Myocyte (in vitro differentiated cells): Measurements from ENCODE around the gene DNAJC21. TPM values are rescaled to one million over a fixed set of nuclear protein-coding genes. Genes with fewer than 3 reads are reported as not detected.

Experiments used
- DNase-seq: peaks from one replicate; pipeline ENCODE4 v3.0.0-alpha.2; 2012; ENCODE audit warnings: low read depth
- polyA plus RNA-seq: library from polyadenylated mRNA; unstranded; fragments of >200 nt; gene quantifications from one replicate; pipeline ENCODE4 v1.2.1, GENCODE V29; 2012; ENCODE audit warnings: missing spikeins
- total RNA-seq: library from RNA; depleted of rRNA; stranded (reverse); fragments of >200 nt; gene quantifications from 2 replicates; pipeline ENCODE4 v1.2.3, GENCODE V29; 2014

Gene DNAJC21
- total RNA-seq: 31.9 and 37.8 TPM in 2 replicates
- polyA plus RNA-seq: 20.7 TPM

DNA sequence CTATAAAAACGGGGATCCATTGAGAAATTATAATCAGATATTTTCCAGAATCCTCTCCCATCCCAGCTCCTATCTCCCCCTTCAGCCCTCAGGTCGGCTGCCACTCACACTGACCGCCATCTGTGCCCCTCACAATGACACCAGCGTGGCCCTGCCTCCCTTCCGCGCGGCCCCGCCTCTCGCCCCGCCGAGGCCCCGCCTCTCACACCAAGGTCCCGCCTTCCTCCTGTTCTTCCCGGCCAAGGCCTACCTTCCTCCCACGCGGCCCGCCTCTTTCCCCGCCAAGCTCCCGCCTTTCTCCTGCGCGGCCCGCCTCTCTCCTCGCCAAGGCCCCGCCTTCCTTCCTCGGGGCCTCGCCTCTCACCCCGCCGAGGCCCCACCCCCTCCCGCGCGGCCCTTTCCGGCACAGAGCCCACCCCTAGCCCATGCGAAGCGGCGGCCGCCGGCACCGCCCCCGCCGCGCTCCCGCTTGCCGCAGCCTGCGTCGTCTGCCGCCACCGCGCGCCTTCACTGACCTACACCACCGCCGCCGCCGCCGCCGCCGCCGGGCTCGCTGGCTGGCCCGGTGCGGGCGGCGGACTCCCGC is at the start of gene DNAJC21:
Gene DNAJC21 (plus strand): TSS at position 426 of the 586 bp plus-strand sequence. CDS start 261 bp downstream, outside the sequence.
- peak; percentile 98 for DNase-seq

DNA sequence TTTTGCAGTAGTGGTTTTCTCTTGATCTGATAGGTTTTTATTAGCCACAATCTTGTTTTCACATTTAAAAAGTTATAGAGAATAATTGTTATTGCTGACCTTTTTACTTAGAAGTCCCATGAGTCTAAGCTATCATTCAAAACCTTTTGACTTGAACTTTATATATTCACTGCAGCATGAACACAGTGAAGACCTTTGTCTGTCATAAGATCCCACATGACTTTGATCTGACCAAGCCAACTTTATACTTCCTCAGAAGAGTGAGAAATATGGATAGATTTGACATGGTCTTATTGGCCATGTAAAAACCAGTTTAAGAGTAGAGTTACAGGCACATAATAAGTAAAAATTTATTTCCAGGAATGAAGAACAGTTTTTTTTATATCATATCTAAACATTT is 48.1 kb upstream of the DNAJC21 start:
- DNase-seq: no peak

DNA sequence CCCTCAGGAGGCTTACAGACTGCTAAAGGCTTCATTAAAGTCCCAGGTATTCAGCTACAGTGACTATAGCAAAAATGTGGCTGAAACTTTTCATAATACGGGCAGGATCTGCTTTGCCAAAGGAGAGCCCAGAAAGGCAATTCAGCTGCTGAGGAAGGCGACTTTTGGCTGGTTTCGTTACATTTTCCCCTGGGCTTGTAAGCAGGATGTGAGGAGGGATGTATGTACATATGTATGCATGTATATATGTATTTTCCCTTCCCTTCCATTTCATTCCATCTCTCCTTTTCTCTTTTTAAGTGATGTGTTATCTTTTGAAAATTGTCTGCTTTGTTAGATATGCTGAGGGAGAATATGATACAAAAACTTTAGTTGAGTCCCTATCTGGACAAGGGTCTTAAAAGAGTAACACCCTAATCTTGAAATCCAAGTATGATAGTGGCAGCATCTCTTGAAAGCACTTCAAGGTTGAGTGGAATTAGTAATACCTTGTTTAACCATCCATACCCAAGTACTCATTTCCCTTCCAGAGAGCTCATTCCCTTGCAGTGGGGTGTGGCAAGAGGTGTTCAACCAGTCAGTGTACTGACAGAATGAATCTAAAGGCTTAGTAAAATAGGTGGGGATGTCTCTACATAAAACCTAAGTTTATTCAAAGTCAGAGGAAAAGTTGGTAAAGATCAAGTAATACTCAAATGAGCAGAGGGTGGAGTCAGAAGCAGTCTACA is 42.8 kb upstream of the DNAJC21 start:
- no peak for DNase-seq

DNA sequence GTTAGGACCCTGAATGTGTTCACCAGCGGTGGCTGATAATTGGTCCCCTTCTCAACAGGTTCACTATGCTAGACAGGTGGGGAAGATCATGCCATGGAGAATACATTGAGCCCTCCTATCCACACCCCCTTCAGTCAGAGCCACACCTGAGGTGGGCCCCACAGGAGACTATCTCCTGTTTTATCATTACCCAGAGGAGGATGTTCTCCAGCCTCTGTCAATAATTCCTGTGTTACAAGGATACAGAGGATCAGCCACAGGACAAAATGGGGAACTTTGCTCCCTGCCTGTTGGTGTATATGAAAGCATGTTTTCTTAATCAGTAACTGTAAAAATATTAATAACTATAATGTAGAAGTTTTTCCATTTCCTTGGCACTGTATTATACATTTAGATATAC is 40.0 kb upstream of the DNAJC21 start:
- no peak for DNase-seq

DNA sequence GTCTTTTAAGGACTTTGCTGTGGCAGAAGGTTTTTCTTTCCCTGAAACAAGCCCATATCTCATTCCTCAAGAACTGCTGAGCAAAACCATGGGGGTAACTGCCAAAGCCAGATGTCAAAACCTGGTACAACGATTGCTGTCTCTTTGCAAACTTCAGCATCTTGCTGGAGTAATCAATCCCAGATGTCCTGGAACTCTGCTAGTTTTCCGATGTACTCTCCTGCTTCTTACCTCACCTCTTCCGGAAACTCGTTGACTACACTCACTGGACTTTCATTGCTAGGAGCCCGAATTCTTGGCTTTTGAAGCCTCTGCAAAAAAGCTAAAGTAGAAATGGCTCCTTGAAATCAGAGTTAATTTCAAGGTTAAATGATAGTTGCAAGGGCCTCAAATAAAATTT is 37.4 kb upstream of the DNAJC21 start:
- no peak for DNase-seq

DNA sequence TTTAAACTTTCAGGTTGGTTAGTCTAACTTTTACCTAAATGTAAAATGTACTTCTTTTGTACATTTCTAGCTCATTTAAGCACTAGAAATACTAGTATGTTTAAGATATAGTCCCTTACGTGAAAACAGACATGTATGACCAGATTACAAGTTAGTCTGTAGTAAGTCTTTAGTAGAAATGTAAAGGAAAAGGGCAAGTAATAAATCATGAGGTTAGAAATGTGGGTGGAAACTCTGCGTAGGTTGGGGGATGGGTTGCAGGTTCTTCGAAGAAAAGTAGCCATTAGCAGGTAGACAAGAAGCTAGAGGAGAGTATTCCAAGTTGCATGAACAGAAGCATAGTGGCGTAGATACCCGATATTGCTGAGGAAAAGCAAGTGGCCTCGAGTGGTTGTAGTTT is 36.9 kb upstream of the DNAJC21 start:
- DNase-seq: no peak

DNA sequence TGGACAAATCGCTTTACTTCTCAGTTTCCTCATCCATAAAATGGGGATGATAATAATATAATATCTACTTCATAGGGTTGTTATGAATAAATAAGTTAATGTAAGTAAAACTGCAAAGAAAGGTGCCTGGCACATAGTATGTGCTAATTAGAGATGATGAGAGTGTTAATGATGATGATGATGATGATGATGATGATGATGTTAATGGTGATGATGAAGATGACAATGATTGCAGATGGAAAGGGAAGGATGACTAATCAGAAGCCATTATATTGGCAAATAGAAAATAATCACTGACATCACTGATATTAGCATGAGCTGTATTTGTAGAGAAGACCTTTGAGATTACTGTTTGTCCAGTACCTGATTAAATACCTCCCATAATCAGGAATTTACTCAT is 34.6 kb upstream of the DNAJC21 start:
- no peak for DNase-seq

DNA sequence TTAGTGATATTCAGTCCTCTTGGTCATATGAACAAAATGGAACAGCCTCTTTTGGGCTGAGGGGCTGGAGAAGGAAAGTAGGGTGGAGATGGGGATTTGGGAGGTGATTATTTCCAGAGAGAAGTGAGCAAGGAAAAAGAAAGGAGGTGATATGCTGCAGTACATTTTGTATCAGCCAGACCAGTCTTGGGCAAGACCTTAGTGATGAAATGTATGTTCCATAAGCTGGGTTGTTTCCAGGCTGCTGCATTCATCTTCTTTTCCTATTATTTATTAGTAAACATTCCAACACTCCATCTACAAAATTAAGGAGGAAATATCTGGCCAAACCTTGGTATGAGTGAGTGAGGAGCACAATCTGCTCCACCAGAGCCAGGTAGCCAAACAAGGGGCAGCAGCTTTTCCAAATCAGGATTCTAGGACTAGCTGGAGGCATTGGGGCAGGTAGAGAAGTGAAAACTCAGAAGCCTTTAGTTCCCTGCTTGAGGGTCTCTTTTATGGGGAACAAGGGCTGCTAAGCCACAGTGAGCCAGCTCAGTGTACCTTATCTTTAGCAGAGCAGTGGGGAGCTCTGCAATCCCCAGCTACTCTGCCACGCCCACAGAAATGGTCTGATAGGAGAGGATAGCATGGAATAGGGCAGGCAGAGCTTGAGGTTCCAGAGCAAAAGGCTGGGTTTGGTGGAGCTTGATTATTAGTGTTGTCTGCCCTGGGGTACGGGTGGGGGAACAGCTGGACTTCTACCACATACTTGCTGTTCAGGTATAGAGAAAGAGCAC is 33.5 kb upstream of the DNAJC21 start:
- no peak for DNase-seq

DNA sequence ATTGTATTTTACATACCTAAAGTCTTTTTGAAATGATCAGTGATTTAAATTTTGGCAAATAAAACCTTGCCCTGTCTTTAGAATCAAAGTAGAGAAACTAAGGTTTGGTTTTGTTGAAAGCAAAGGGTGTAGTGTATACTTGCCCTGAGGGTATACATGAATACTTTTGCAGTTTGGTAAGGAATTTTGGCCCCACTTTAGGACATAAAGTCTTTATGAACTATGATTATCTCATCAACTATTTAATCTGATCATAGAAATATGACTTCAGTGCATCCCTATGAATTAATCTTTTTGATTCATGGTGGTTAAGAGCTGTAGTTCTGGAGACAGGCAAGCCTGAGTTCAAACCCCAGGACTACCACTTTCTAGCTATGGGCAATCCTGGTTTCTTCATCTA is 31.7 kb upstream of the DNAJC21 start:
- DNase-seq: no peak

DNA sequence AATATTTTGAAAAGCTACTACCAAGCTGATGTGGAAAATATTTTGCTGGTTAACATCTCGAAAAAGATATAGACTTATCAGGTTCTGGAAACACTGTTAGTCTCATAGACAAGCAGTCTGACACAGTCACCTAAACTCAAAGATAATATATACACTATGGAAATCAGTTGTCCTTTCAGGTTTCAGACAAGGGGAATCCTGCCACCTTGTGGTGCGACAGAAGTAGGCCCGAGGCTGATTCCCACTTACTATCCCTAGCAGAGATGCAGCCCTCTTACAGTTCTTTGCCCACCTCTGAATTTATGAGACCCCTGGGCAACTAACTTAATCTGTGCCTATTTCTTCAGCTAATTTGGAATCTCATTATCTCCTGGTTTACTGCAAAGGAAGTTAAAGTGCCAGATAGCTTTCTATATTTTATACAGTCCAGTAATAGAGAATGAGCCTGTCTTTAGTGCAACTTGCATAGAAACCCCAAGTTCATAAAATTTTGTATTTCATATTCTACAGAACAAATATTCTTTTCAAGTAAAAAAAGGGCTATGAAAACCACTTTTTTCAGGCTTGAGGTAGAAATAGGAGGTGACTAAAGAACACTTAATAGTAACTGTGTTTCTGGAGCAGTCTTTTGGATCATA is 31.0 kb upstream of the DNAJC21 start:
- DNase-seq: peak; percentile 67

DNA sequence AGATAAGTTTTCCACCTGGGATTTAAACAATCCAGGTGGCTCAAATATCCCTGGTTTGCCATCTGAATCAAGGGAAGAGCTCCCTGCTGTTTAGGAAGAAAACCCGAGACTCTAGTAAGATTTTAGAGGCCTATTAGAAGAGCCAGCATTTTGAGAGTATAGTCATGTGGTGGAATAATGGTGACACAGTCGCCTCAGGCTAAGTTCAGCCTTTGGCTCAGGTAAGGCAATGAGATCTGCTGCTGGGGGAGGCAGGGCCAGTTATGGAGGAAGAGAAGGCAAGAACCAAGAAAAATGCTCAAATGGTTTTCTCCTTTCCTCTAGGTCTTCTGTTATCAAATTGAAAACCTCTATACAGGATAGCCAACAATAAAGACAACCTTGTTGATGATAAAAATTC is 30.3 kb upstream of the DNAJC21 start:
- no peak for DNase-seq

DNA sequence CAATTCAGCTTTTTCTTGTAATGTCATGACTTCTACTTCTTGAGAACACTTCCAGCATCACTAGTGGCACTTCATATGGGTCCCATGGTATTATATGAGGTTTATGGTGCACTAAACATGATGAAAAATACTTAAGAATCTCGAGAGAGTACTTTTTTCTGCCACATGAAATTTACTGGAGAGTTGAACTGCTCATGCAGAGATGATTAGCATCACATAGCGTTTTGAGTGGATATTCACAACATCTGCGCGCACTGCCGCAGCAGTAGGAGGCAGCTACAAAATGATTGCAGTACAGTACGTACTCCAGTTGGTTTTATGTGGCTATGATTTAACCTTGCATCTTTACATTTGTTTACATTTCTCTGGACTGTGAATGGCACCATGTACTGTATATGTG is 28.7 kb upstream of the DNAJC21 start:
- DNase-seq: no peak

DNA sequence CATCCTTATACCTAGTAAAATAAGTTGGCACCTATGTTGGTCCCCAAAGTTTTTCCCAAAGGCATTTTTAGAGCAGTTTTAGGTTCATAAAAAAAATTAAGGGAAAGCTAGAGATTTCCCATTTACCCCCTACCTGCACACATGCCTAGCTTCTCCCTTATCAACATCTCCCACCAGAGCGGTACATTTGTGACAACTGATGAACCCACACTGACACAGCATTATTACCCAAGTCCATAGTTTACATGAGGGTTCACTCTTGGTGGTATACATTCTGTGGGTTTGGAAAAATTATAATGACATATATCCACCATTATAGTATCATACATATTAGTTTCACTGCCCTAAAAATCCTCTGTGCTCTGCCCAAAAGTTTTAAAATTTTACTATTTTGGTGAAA is 26.1 kb upstream of the DNAJC21 start:
- no peak for DNase-seq

DNA sequence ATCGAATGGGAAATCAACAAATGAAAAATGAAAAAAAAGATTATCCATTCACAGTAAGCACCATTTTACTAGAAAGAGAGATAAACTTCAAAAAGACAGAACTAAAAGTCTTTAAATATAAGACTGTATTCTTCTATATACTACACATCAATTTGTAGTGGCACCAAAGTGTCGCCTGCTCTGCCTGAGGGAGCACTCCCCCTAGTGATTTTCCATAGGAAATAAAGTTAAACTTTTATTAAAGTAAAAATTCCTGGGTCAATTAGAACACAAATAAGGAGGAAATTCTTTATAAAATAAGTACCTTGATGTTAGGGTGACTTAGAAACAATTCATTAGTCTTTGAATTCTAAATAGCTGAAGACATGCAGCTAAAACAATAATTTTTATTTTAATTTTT is 23.8 kb upstream of the DNAJC21 start:
- no peak for DNase-seq

DNA sequence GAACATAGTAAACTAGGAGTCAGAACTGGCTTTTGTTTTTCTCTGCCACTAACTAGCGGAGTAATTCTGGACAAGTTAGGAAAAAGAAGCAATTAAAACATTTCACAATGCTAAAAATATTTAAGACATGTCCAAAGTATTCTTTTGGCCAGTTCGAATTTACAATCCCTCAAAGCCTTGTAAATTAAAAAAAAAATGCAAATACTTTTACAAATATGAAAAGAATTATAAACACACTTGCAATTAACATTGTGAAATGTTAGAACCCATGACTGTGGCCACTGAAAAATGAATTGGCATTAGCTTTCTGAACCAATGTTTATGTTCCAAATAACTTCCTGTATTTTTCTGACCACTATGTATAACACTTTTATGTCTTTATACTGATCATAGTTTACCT is 16.3 kb upstream of the DNAJC21 start:
- no peak for DNase-seq

DNA sequence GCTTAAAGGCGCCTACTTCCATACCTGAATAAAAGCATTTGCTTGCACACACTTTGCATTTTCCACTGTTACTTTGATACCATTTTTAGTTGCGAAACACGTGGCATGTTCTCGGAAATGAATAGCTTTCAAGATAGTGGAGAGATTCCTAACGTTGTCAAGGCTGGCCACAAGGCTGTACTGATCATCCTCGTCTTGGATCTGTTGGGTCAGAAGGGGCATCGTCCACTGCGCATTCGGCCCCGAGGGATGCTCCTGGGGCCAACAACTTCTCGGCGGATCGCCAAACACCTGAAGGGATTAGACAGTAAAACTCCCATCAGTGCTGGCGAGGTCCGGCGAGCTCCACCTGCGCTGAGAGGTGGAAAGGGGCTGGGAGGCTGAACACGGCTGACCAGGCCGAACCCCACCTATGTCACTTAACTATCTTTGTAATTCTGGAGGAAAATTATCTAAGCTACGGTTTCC is 14.7 kb upstream of the DNAJC21 start:
- DNase-seq: no peak

DNA sequence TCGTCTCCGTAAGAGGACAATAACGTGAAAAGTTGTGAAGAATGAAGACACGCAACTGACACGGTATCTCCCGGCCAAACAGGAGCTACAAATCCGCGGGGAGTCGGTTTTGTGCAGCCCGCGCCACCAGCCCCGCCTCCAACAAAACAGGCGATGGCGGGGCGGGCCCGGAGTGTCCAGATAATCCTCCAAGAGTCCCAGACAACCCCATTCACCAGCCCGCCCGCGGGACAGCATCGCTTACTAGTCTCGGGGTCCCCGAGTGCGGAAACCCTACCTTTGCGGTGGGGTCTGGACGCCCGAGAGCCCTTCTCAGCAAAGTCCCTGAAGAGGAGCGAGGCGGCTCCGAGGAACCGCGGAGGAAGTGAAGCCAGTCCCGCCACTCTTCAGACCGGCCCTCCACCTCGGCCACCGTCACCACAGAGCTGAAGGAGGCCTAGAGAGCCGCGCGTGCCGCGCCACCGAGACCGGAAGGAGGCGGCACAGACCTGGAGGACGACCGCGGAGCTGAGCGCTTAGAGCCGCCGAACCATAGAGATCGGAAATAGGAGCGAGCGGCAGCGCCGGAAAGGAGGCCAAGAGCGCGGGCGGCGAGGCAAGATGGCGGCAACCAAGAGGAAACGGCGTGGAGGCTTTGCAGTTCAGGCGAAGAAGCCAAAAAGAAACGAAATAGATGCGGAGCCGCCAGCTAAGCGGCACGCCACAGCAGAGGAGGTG is 14.1 kb upstream of the DNAJC21 start, which contains the start of the genes BRIX1 and RAD1:
Gene BRIX1 (plus strand): TSS at position 573 of the 717 bp plus-strand sequence. CDS start 28 bp downstream, at position 601.
Gene RAD1 (minus strand): TSS at position 366 of the 717 bp plus-strand sequence. CDS start 612 bp downstream, outside the sequence.
- DNase-seq: peak; percentile 98

DNA sequence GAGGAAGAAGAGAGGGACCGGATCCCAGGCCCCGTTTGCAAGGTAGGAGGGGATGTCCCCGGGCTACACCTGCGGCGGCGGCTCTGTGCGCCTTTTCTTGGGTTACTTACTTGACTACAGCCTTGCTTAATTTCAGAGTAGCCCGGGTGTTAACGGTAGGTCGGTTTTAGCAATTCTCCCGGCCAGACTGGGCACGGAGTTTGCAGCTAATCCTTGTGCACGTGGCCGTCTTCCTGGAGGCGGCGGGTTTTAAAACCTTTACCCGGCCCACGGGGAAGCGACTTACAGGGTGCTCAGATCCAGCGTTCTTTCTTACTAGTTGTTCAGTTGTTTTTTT is 13.5 kb upstream of the DNAJC21 start:
- DNase-seq: no peak

DNA sequence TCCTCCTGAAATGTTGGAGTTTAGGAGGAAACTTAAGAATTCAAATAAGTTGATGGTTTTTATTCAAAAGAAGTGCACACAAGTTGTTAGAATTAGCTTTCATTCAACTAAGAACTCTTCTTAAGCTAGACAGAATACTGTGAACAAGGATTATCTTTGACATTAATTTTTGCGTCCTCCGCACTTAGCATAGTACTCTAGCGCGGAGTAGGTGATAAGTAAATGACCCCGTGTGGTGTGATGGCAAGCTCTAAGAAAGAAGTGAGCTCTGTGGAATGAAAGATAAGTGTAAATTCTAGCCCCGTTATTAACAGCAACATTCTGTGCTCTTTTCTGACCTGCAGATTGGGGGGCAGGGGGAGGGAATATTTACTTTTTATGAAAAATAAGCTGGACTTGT is 12.8 kb upstream of the DNAJC21 start:
- DNase-seq: no peak

DNA sequence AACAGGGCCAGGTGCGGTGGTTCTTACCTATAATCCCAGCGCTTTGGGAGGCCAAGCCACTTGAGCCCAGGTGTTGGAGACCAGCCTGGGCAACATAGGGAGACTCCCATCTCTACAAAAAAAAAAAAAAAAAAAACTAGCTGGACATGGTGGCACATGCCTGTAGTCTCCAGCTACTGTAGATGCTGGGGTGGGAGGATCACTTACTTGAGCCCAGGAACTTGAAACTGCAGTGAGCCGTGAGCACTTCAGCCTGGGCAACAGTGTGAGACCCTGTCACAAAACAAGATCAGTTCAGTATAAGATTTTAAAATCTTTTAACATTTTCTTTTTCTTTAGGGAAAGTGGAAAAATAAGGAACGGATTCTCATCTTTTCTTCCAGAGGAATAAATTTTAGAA is 11.3 kb upstream of the DNAJC21 start:
- DNase-seq: no peak

DNA sequence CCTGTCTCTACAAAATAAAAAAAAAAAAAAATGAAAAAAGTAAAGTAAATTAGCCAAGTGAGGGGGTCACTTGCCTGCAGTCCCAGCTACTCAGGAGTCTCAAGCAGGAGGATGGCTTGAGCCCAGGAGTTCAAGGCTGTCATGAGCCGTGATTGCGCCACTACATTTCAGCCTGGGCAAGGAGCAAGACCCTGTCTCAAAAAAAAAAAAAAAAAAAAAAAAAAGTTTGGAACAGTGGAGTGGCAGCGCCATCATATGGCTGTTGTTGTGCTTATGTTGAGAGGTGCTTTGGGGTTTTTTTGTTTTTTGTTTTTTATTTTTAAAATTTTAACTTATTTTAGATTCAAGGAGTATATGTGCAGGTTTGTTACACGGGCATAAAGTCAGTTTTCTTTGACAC is 10.3 kb upstream of the DNAJC21 start:
- DNase-seq: no peak
